Neural cell (in vitro differentiated cells): ENCODE data around the gene UGT1A8. TPM values are rescaled to one million over a fixed set of nuclear protein-coding genes. Genes with fewer than 3 reads are reported as not detected.
"Not testable (repeated sequence)": the region's sequence is repeated elsewhere in the genome, so short reads cannot be mapped to it uniquely, and the experiment has no call there.

ENCODE experiments used
- H2AFZ ChIP-seq: fragments of 200-600, 300-800 bp; sonication (generic), shearing (Covaris generic); 2 replicates; pipeline ENCODE4 v1.6.0; 2014; ENCODE audit warnings: low read depth, mild to moderate bottlenecking, antibody characterized with exemption, low read length, moderate library complexity
- H3F3A ChIP-seq: fragments of 200-600 bp; shearing (Covaris generic); 2 replicates; pipeline ENCODE4 v1.6.1; 2016; ENCODE audit warnings: mild to moderate bottlenecking, moderate library complexity, mixed read lengths, antibody characterized with exemption, low read length; ENCODE audit not compliant: insufficient read depth, poor library complexity, severe bottlenecking
- H3K27ac ChIP-seq: fragments of 200-600, 300-800 bp; sonication (generic), shearing (Covaris generic); 2 replicates; pipeline ENCODE4 v1.5.1; 2014; ENCODE audit warnings: mild to moderate bottlenecking, low read length, moderate library complexity
- H3K27me3 ChIP-seq: fragments of 300-800, 200-600 bp; sonication (generic), shearing (Covaris generic); 2 replicates; pipeline ENCODE4 v1.6.0; 2014; ENCODE audit warnings: mild to moderate bottlenecking, low read depth, low read length, moderate library complexity; ENCODE audit not compliant: insufficient read depth
- H3K36me3 ChIP-seq: fragments of 300-800, 200-600 bp; sonication (generic), shearing (Covaris generic); 2 replicates; pipeline ENCODE4 v1.5.1; 2014; ENCODE audit warnings: mild to moderate bottlenecking, antibody characterized with exemption, low read length, moderate library complexity; ENCODE audit not compliant: insufficient read depth
- H3K4me2 ChIP-seq: fragments of 300-800, 200-600 bp; sonication (generic), shearing (Covaris generic); 2 replicates; pipeline ENCODE4 v1.6.0; 2014; ENCODE audit warnings: mild to moderate bottlenecking, low read length
- H3K4me3 ChIP-seq: fragments of 300-800, 200-600 bp; sonication (generic), shearing (Covaris generic); 2 replicates; pipeline ENCODE4 v1.5.1; 2014; ENCODE audit warnings: mild to moderate bottlenecking, low read length, moderate library complexity
- H3K79me2 ChIP-seq: fragments of 200-600 bp; shearing (Covaris generic); replicated peaks from 2 replicates; pipeline ENCODE4 v1.6.0; 2014; ENCODE audit warnings: mild to moderate bottlenecking, low read length, moderate library complexity; ENCODE audit not compliant: insufficient read depth
- H3K9ac ChIP-seq: fragments of 300-800, 200-600 bp; sonication (generic), shearing (Covaris generic); 2 replicates; pipeline ENCODE4 v1.6.1; 2016; ENCODE audit warnings: mild to moderate bottlenecking, low read length, mixed read lengths
- H3K9me2 ChIP-seq: fragments of 200-600 bp; shearing (Covaris generic); 2 replicates; pipeline ENCODE4 v1.6.1; 2016; ENCODE audit warnings: mild to moderate bottlenecking, low read length, mixed read lengths; ENCODE audit not compliant: insufficient read depth
- H3K9me3 ChIP-seq: fragments of 200-600, 300-800 bp; sonication (generic), shearing (Covaris generic); 2 replicates; pipeline ENCODE4 v1.6.1; 2016; ENCODE audit warnings: mild to moderate bottlenecking, mixed run types, low read length, moderate library complexity, mixed read lengths
- H4K20me1 ChIP-seq: fragments of 200-600 bp; shearing (Covaris generic); 2 replicates; pipeline ENCODE4 v1.6.1; 2016; ENCODE audit warnings: mild to moderate bottlenecking, mixed run types; ENCODE audit not compliant: insufficient read depth
- CTCF ChIP-seq: fragments of 450-650 bp; IDR thresholded peaks from 2 replicates; pipeline ENCODE4 v1.5.1; 2014; ENCODE audit warnings: antibody characterized with exemption, mild to moderate bottlenecking, moderate library complexity; ENCODE audit not compliant: poor library complexity, severe bottlenecking
- EP300 ChIP-seq: fragments of 450-650 bp; conservative IDR thresholded peaks from 2 replicates; pipeline ENCODE4 v1.6.1; 2014; ENCODE audit warnings: antibody characterized with exemption, mild to moderate bottlenecking, moderate library complexity; ENCODE audit not compliant: poor library complexity, severe bottlenecking
- EZH2 ChIP-seq: fragments of 200-600, 300-800 bp; shearing (Covaris generic), sonication (generic); IDR thresholded peaks from 2 replicates; pipeline ENCODE4 v1.6.1; 2014; ENCODE audit warnings: antibody characterized with exemption, low read length, borderline replicate concordance, mild to moderate bottlenecking; ENCODE audit not compliant: insufficient read depth, poor library complexity, severe bottlenecking
- MXI1 ChIP-seq: fragments of 450-650 bp; conservative IDR thresholded peaks from 2 replicates; pipeline ENCODE4 v1.6.1; 2014; ENCODE audit warnings: antibody characterized with exemption, mild to moderate bottlenecking; ENCODE audit not compliant: poor library complexity, severe bottlenecking
- POLR2AphosphoS5 ChIP-seq: IDR thresholded peaks from 2 replicates; pipeline ENCODE4 v1.6.1; 2012
- RAD21 ChIP-seq: fragments of 450-650 bp; conservative IDR thresholded peaks from 2 replicates; pipeline ENCODE4 v1.6.1; 2014; ENCODE audit warnings: antibody characterized with exemption, mild to moderate bottlenecking, moderate library complexity
- SMC3 ChIP-seq: fragments of 450-650 bp; conservative IDR thresholded peaks from 2 replicates; pipeline ENCODE4 v1.6.1; 2014; ENCODE audit warnings: antibody characterized with exemption, mild to moderate bottlenecking, moderate library complexity; ENCODE audit not compliant: poor library complexity
- TAF1 ChIP-seq: IDR thresholded peaks from 2 replicates; pipeline ENCODE4 v1.6.1; 2012; ENCODE audit warnings: low read depth
- polyA plus RNA-seq: library from polyadenylated mRNA; depleted of rRNA; stranded (reverse); fragments of >200 nt; gene quantifications from 2 replicates; pipeline ENCODE4 v1.2.3, GENCODE V29; 2014
- TF ChIP-seq, protein P1 (sequence below): IDR thresholded peaks from 2 replicates; pipeline ENCODE4 v1.6.1; 2012; ENCODE audit warnings: borderline replicate concordance

Gene UGT1A8
- polyA plus RNA-seq, 1 donor from 2014 or later, result not detected

DNA sequence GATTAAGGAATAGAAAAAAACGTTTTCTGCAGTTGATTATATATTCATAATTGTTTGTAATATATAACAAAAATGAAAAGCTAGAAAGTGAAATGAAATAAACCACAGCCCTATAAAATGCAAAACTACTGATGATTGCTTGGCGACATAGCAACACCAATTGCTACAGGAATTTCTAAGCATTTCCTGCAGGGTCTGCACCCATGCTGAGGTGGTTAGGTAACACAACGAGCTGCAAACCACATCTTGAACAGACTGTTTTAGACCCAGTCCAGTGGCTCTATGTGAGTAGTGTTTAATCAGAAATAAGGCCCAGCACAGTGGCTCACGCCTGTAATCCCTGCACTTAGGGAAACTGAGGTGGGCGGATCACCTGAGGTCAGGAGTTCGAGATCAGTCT lies 37.1 kb downstream of the UGT1A8 start:
- Histone ChIP-seq H3F3A (no peaks in the 10 kb centered on the region), H3K79me2 (no peaks in the 10 kb centered on the region), H3K36me3 (no peaks in the 10 kb centered on the region), H2AFZ (no peak overlapping the region), H4K20me1 (no peaks in the 10 kb centered on the region), H3K9me3 (no peaks in the 10 kb centered on the region), H3K4me3 (no peak overlapping the region), H3K27me3 (no peaks in the 10 kb centered on the region), H3K4me2 (no peak overlapping the region), H3K9ac (no peak overlapping the region), H3K27ac (no peak overlapping the region), H3K9me2 (no peaks in the 10 kb centered on the region)
- TF ChIP-seq EZH2, result no peak
- no peak for TF ChIP-seq TAF1
- no peak for TF ChIP-seq POLR2AphosphoS5
- no peak for TF ChIP-seq SMC3
- no peak for TF ChIP-seq MXI1
- TF ChIP-seq CTCF, result no peak
- TF ChIP-seq, protein P1, sequence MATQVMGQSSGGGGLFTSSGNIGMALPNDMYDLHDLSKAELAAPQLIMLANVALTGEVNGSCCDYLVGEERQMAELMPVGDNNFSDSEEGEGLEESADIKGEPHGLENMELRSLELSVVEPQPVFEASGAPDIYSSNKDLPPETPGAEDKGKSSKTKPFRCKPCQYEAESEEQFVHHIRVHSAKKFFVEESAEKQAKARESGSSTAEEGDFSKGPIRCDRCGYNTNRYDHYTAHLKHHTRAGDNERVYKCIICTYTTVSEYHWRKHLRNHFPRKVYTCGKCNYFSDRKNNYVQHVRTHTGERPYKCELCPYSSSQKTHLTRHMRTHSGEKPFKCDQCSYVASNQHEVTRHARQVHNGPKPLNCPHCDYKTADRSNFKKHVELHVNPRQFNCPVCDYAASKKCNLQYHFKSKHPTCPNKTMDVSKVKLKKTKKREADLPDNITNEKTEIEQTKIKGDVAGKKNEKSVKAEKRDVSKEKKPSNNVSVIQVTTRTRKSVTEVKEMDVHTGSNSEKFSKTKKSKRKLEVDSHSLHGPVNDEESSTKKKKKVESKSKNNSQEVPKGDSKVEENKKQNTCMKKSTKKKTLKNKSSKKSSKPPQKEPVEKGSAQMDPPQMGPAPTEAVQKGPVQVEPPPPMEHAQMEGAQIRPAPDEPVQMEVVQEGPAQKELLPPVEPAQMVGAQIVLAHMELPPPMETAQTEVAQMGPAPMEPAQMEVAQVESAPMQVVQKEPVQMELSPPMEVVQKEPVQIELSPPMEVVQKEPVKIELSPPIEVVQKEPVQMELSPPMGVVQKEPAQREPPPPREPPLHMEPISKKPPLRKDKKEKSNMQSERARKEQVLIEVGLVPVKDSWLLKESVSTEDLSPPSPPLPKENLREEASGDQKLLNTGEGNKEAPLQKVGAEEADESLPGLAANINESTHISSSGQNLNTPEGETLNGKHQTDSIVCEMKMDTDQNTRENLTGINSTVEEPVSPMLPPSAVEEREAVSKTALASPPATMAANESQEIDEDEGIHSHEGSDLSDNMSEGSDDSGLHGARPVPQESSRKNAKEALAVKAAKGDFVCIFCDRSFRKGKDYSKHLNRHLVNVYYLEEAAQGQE, result no peak
- no peak for TF ChIP-seq RAD21
- TF ChIP-seq EP300, result no peak

- Histone ChIP-seq H3K4me2 (no peak overlapping the region), H3K79me2 (no peaks in the 10 kb centered on the region), H2AFZ (no peak overlapping the region), H3F3A (no peaks in the 10 kb centered on the region), H3K9ac (no peak overlapping the region), H3K9me2 (no peaks in the 10 kb centered on the region), H3K9me3 (no peaks in the 10 kb centered on the region), H4K20me1 (no peaks in the 10 kb centered on the region), H3K36me3 (no peaks in the 10 kb centered on the region), H3K27ac (no peak overlapping the region), H3K27me3 (no peaks in the 10 kb centered on the region), H3K4me3 (no peak overlapping the region)
- TF ChIP-seq POLR2AphosphoS5 (no peak), SMC3 (no peak), EZH2 (no peak), TAF1 (no peak), MXI1 (no peak), EP300 (no peak), CTCF (no peak), RAD21 (no peak)
- TF ChIP-seq, protein P1, result no peak
Observed at GRCh38 chr2:233655043-233655442, 37.6 kb downstream of the UGT1A8 start.

GRCh38 chr2:233655943-233656342 lies 38.5 kb downstream of the UGT1A8 start:
- not testable (repeated sequence) for H3K9me3 ChIP-seq, H4K20me1 ChIP-seq, H3K27me3 ChIP-seq, H3F3A ChIP-seq, H3K79me2 ChIP-seq, H3K9ac ChIP-seq, H3K4me3 ChIP-seq, H3K9me2 ChIP-seq, H3K27ac ChIP-seq, H3K36me3 ChIP-seq, H2AFZ ChIP-seq, H3K4me2 ChIP-seq
